COR-L47 (cell line): ENCODE data around the gene C1QTNF5.

ENCODE experiments used
- DNase-seq: peaks from one replicate; lab custom pipeline; 2025; lab: John Stamatoyannopoulos, UW

The C1QTNF5 gene

DNA sequence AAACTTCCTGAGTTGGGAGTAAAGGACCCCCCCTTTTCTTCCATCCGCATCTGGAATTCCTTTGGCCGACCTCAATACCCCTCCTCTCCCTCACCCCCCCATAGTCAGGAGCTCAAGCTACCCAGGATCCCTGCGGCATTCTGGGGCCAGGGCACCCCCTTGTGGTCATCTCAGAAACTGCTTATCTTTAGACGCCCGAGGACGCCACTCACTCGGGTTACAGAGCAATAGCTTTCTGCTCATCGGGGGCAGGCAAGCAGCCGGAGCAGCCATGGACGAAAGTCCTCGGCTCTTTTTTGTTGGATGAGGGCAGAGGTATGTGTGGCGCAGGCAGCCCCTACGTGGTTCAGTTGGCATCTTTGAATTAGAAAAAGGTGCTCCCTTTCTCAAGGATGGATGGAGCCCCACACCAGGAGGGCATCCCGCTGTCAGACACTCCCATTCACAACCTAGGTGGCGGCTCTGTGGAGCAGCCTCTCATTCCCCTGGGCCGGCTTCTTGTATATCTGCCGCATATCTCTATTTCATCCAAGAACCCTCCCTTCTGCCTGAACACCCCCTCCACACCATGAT is 2.3 kb downstream of the C1QTNF5 start:
- DNase-seq, result peak; percentile 19

- no peak for DNase-seq
Observed at GRCh38 chr11:119337581-119338317, 2.9 kb downstream of the C1QTNF5 start.

DNA sequence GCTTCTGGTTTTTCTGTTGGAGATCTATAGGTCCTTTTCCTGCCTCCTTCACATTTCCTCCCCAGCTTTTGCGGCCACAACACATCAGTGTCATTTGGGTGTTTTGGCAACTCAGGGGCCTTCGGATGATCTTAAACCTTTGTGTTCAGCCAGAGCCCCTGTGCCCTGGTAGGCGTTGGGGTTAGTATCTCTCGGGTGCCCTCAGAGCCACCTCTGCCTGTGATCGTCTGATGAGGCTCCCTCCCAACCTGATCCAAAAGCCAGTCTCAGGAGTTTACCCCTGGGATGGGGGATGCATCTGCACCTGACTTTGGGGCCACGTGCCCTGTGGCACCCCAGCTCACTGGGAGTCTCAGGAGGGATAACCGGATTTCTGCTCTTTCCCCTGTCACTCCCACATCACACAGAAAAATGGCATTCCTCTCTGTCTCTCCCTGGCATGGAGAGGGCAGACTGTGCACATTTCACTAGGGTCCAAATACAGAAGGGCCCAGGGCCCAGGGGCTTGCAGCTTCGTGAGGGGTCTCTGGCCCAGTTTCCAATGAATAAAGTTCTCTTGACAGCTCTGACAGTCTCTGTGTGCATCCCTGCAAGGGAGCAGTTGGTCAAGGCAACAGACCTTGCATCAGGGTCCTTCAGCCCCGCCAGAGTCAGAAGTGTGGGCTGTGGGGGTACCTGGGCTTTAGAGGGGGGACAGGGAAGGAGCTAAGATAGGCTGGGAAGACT is 3.8 kb downstream of the C1QTNF5 start:
- no peak for DNase-seq

DNA sequence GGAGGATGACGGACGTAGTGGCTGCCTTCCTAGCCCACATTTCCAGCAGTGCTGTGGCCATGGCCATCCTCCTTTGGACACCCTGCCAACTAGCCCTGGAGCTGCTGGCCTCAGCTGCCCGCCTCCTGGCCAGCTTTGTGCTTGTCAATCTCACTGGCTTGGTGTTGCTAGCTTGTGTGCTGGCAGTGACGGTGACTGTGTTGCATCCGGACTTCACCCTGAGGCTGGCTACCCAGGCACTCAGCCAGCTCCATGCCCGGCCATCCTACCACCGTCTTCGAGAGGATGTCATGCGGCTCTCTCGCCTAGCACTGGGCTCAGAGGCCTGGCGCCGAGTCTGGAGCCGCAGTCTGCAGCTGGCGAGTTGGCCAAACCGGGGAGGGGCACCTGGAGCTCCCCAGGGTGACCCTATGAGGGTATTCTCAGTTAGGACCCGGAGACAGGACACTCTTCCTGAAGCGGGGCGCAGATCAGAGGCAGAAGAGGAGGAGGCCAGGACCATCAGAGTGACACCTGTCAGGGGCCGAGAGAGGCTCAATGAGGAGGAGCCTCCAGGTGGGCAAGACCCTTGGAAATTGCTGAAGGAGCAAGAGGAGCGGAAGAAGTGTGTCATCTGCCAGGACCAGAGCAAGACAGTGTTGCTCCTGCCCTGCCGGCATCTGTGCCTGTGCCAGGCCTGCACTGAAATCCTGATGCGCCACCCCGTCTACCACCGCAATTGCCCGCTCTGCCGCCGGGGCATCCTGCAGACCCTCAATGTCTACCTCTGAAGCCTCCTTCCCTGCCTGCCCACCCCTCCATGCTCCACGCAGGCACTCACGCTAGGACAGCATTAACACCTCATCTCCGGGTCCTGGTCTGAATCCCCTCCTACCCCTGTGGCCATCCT is 4.8 kb downstream of the C1QTNF5 start:
- no peak for DNase-seq

GRCh38 chr11:119335091-119335654 is 5.5 kb downstream of the C1QTNF5 start:
- DNase-seq, result no peak

DNA sequence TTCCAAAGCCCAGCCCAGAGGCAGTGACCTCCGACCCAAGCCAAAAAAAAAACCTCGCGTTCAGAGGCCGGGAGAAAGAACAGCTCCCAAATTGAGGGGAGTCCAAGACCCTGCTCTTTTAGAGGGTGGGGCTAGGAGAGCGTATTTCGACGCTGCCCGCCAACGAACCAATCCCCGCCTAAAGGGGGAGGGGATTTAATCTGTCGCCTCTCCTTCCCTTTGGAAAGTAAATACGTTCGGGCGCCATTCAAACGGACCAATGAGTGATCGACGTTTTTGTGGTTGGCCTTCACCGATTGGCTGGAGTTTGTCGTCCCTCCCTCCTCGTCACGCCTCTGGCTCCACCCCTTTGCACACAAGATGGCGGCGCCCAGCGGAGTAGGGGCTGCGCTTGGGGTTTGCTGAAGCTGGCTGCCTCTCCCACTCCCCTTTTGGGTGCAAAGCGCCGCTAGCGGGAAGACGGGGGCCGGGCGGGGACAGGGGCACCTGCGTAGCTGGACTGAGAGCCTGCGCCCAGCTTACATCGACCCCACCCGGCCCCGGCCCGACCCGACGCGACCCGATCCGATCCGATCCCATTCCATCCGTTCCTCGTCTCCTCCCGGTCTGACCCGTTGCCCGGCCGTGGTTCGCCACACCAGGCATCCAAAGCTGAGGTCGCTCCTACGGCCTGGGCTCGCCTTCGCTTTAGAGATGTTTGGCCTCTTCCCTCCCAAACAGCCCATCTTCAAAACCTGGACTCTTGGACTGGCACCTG is 6.3 kb downstream of the C1QTNF5 start, which contains the start of gene RNF26:
Gene RNF26, plus strand, starts transcription at position 354 of the 757 bp plus-strand sequence. CDS start 596 bp downstream, outside the sequence.
- peak; percentile 98 for DNase-seq

DNA sequence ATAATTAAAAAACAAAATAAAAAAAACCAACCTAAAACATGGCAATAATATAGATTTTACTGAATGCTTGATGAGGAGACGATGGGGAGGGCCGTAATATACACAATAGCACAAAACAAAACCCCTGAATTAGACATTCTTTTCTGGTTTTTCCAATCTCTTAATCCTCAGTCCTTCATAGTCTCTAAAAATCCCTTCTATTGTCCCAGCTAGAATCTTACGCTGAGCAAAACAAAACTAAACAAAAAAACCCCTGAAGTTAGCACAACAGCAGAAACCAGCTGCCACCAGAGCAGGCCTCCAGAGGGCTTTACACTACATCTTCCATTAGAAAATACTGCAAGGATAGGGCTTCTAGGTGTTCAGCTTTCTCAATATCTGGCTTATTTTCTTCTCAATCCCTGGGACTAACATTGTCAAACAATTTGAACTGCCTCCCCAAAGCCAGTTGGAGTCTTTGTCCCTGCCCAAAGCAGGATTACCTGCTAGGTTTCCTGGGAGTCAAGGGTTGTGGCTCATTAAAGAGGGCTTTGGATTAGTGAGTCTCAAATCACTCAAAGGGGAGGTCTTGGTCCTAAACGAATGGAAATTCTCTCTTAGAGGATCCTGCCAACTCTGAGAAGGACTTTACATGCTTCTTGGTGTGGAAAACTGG is 8.4 kb downstream of the C1QTNF5 start:
- no peak for DNase-seq

DNA sequence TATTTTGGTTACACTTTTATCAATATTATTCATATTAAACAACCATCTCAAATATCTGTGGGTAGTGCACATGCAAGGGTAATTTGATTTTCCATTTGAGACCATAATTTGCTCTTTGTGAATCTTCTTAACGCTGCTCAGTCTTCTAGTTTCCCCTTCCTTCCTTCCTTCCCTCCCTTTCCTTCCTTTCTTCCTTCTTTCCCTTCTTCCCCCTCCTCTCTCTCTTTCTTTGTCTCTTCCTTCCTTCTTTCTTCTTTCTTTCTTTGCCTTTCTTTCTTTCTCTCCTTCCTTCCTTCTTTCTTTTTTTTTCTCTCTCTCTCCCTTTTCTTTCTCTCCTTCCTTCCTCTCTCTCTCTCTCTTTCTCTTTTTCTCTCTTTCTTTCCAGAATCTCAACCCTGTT is 10.4 kb downstream of the C1QTNF5 start:
- no peak for DNase-seq

GRCh38 chr11:119329320-119329719 is 11.4 kb downstream of the C1QTNF5 start:
- no peak for DNase-seq

- DNase-seq, result no peak
Observed at GRCh38 chr11:119324189-119324588, 16.5 kb downstream of the C1QTNF5 start.

DNA sequence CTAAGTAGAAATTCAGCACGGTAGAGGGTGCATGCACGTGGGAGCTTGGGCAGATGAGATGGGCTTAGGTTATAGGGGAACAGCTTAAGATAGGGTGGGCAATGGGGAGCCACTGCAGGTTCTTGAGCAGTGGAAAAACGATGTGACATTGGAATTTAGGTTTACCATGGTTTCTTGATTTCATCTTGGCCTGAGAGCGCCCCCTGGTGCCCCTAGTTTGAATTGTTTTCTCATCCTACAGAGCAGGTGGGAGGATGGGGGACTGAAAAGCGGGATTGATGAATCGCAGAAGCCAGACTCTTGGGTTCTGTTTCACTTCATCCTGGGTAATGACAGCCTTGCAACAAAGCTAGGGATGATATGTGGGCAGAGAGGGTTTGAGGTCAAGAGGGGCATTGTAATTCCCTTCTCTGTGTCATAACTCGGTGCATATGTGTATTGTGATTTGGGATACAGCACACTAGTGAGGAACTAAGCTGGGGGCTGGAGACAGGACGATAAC is 17.1 kb downstream of the C1QTNF5 start:
- DNase-seq, result peak; percentile 68

- no peak for DNase-seq
Observed at GRCh38 chr11:119322921-119323531, 17.7 kb downstream of the C1QTNF5 start.

DNA sequence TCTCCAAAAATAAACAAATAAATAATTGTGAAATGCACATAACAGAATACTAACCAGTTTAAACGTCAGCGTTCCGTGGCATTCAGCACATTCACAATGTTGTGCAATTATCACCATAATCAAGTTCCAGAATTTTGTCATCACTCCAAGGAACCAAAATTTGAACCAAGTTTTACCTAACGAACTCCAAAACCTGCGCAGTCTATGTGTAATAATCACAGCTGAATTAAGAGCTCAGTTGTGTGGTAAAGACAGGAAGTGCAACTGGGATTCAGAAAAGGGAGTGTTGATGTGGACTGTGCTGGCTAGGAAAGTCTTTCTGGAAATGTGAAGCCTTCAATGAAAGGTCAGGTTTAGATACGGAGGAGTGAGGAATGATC is 18.3 kb downstream of the C1QTNF5 start:
- no peak for DNase-seq

GRCh38 chr11:119320776-119321524 is 19.7 kb downstream of the C1QTNF5 start:
- no peak for DNase-seq

DNA sequence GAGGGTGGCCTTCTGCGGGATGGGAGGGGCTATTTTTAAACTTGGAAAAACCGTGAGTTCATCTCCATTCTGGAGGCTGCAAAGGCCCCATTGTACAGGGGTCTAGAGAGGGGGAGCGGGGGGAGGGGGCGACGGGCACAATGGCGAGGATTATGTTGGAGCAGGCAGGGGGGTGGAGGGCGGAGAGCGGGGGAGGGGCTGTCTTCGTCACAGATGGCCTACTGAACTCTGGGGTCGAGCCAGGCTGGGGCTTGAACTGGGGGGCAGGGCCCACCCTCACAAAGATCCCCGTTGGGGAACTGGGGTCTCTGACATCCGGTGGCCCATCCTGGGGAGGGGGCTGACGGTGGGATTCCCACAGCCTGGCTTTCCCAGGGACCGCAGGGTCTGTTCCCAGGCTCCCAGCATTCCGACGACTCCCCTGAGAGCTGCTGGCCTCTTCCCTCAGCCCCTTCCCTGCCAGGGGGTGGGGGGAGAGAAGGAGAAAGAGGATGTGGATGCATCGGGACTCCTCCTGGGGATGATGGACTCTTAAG is 20.4 kb downstream of the C1QTNF5 start:
- no peak for DNase-seq

DNA sequence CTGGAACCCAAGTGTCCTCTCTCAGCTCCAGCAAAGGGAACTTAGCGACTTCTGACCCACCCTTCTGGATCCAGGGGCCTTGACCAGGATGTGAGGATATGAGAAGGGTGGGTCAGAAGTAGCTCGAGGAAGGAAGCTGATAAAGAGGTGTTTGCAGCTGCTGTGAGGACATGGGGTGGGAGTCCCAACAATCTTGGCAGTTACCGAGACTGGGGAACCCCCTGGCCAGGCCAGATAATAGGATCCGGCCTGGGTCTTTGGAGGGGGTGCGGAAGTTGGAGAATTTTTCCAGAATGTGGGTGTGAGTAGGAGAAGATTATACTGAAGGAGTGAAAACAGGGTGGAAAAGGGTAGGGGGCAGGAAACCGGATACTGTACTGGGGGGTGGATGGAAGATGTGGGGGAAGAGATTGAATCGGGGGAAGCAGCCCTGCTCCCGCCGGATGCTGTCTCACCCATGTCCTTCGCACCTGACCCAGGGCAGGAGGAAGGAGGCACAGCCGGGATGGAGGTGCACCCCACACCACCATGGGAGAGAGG is 20.9 kb downstream of the C1QTNF5 start:
- no peak for DNase-seq

- DNase-seq, result no peak
Observed at GRCh38 chr11:119319136-119319699, 21.5 kb downstream of the C1QTNF5 start.
